Activated effector memory CD4-positive, alpha-beta T cell treated with anti-CD3 and anti-CD28 coated beads, Interleukin-2, amount 50 U/mL, for 16 hours (primary cell): Measurements from ENCODE around the gene PLXNB2.
"Not testable (repeated sequence)": the region's sequence is repeated elsewhere in the genome, so short reads cannot be mapped to it uniquely, and the experiment has no call there.

Experiments
- DNase-seq: peaks from one replicate; pipeline ENCODE4 v3.0.0-alpha.2; 2020

The PLXNB2 gene

GRCh38 chr22:50326225-50326955 lies 18.9 kb upstream of the PLXNB2 start:
- DNase-seq = no peak

- DNase-seq = no peak
Measured at GRCh38 chr22:50325444-50326224, 18.2 kb upstream of the PLXNB2 start.

GRCh38 chr22:50323900-50324299 lies 16.5 kb upstream of the PLXNB2 start:
- DNase-seq = no peak

- DNase-seq = not testable (repeated sequence)
Measured at GRCh38 chr22:50322382-50323104, 15.1 kb upstream of the PLXNB2 start.

GRCh38 chr22:50320671-50321325 lies 13.4 kb upstream of the PLXNB2 start:
- no peak for DNase-seq

GRCh38 chr22:50320116-50320515 lies 12.7 kb upstream of the PLXNB2 start:
- no peak for DNase-seq

- DNase-seq = no peak
Measured at GRCh38 chr22:50319503-50319951, 12.1 kb upstream of the PLXNB2 start.

GRCh38 chr22:50318698-50319411 lies 11.4 kb upstream of the PLXNB2 start:
- DNase-seq = no peak

- DNase-seq = no peak
Measured at GRCh38 chr22:50318356-50318697, 10.9 kb upstream of the PLXNB2 start.

- no peak for DNase-seq
Measured at GRCh38 chr22:50317674-50318073, 10.2 kb upstream of the PLXNB2 start.

- no peak for DNase-seq
Measured at GRCh38 chr22:50317178-50317577, 9.7 kb upstream of the PLXNB2 start.

- no peak for DNase-seq
Measured at GRCh38 chr22:50316114-50317065, 8.9 kb upstream of the PLXNB2 start.

GRCh38 chr22:50315289-50316113 lies 8.1 kb upstream of the PLXNB2 start:
- no peak for DNase-seq

- DNase-seq = peak; percentile 88
Measured at GRCh38 chr22:50314455-50315288, 7.2 kb upstream of the PLXNB2 start.

GRCh38 chr22:50314081-50314454 lies 6.6 kb upstream of the PLXNB2 start:
- no peak for DNase-seq

GRCh38 chr22:50313600-50313999 lies 6.2 kb upstream of the PLXNB2 start:
- peak; percentile 60 for DNase-seq

- DNase-seq = no peak
Measured at GRCh38 chr22:50313021-50313420, 5.6 kb upstream of the PLXNB2 start.

- no peak for DNase-seq
Measured at GRCh38 chr22:50312371-50312770, 4.9 kb upstream of the PLXNB2 start.

GRCh38 chr22:50311606-50312351 lies 4.3 kb upstream of the PLXNB2 start:
- DNase-seq = no peak
